ENCODE data around the gene CSNK1A1. TPM values are rescaled to one million over a fixed set of nuclear protein-coding genes. Genes with fewer than 3 reads are reported as not detected.

CSNK1A1 gene
- polyA plus RNA-seq, 2 of the 4 experiments (the other 2 are of a cell fraction) = 123 to 218 TPM

GRCh38 chr5:149474198-149474597 lies 77.0 kb downstream of the CSNK1A1 start:
- Histone ChIP-seq H3K27ac (peak overlapping the region; percentile 36 to 70; a peak in 4 of 6 replicates), H3K4me1 (peaks cover 27% of the 10 kb centered on the region), H3K9me3 (no peaks in the 10 kb centered on the region), H3K4me2 (no peak overlapping the region), H3K4me3 (no peak overlapping the region)
- FAIRE-seq (no peak), DNase-seq (ENCODE audit: low read depth in 1 of 2, low spot score in 1 of 2) (no peak), ATAC-seq (peak; percentile 55 to 57; a peak in 4 of 6 replicates)
- TF ChIP-seq E2F6 (IDR thresholded peaks at IDR 0.05; ENCODE audit: borderline replicate concordance, low read depth) (0 out of 2 replicates have a peak, but pooled peaks have one; percentile 13), GATA3 (IDR thresholded peaks at IDR 0.05; ENCODE audit: borderline replicate concordance) (no peak), FOSL2 (IDR thresholded peaks at IDR 0.05) (no peak), FOSL2 (CRISPR knock-in tag; IDR thresholded peaks at IDR 0.05) (peak; percentile 53; the same call in 1 of the 2 replicates), ATOH8 (CRISPR knock-in tag; IDR thresholded peaks at IDR 0.05; ENCODE audit: low read depth) (no peak), TP53 (CRISPR knock-in tag; IDR thresholded peaks at IDR 0.05) (no peak)
- POLR2A ChIA-PET = no interaction called here
- CTCF ChIA-PET = interaction anchor here (0.6 to 17.8 kb wide), 8 partner anchors 9 to 107 kb away, joined by 3 to 179 read pairs (median 6); partner anchors contain the start of gene CSNK1A1
- WGBS (ENCODE audit: missing lambda C conversion rate) = 68% methylated on average over 3 of the region's 3 CpGs

GRCh38 chr5:149473441-149473840 lies 77.8 kb downstream of the CSNK1A1 start:
- ChIA-PET POLR2A (no interaction called here), CTCF (interaction anchor here (0.6 to 17.8 kb wide), 6 partner anchors 9 to 91 kb away, joined by 3 to 179 read pairs (median 6); partner anchors contain the start of gene CSNK1A1)
- 94% methylated on average over 7 of the region's 7 CpGs for WGBS (ENCODE audit: missing lambda C conversion rate)
- ATAC-seq (no peak), DNase-seq (ENCODE audit: low read depth in 1 of 2, low spot score in 1 of 2) (no peak), FAIRE-seq (no peak)
- Histone ChIP-seq H3K9me3 (no peaks in the 10 kb centered on the region), H3K4me2 (no peak overlapping the region), H3K4me1 (peaks cover 27% of the 10 kb centered on the region), H3K27ac (peak overlapping the region; percentile 45 to 59; a peak in 3 of 6 replicates), H3K4me3 (no peak overlapping the region)
- TF ChIP-seq NR3C1 (IDR thresholded peaks at IDR 0.05) = no peak
- TF ChIP-seq POLR2AphosphoS2 (conservative IDR thresholded peaks at IDR 0.05; ENCODE audit: low read length) = no peak
- TF ChIP-seq KDM5A (IDR thresholded peaks at IDR 0.05) = no peak
- no peak for TF ChIP-seq EHF (CRISPR knock-in tag; IDR thresholded peaks at IDR 0.05)

- no peaks in the 10 kb centered on the region for H3K9me3 ChIP-seq
- peaks cover 27% of the 10 kb centered on the region for H3K4me1 ChIP-seq
- CTCF ChIA-PET = interaction anchor here (1.8 to 17.8 kb wide), 4 partner anchors 10 to 92 kb away, joined by 5 to 179 read pairs (median 10); partner anchors contain the start of gene CSNK1A1
- peak overlapping the region; percentile 79 to 80; a peak in 5 of 6 replicates for H3K27ac ChIP-seq
- no peak for TF ChIP-seq KDM5A (IDR thresholded peaks at IDR 0.05)
- TF ChIP-seq FOSL2 (IDR thresholded peaks at IDR 0.05) = no peak
- no peak for TF ChIP-seq FOSL2 (CRISPR knock-in tag; IDR thresholded peaks at IDR 0.05)
- no peak for TF ChIP-seq E2F6 (IDR thresholded peaks at IDR 0.05; ENCODE audit: borderline replicate concordance, low read depth)
- no peak for TF ChIP-seq ATOH8 (CRISPR knock-in tag; IDR thresholded peaks at IDR 0.05; ENCODE audit: low read depth)
- no peak for TF ChIP-seq CHD4 (IDR thresholded peaks at IDR 0.05; ENCODE audit: borderline replicate concordance)
- TF ChIP-seq ZSCAN20 (CRISPR knock-in tag; IDR thresholded peaks at IDR 0.05) = no peak
- TF ChIP-seq HOXB13 (CRISPR knock-in tag; IDR thresholded peaks at IDR 0.05; ENCODE audit: low read depth) = no peak
- no peak for TF ChIP-seq ZFP36 (IDR thresholded peaks at IDR 0.05; ENCODE audit: borderline replicate concordance, partially characterized antibody)
- TF ChIP-seq REST (IDR thresholded peaks at IDR 0.05) = no peak
- TF ChIP-seq EHMT2 (IDR thresholded peaks at IDR 0.05; ENCODE audit: low read depth) = no peak
- no peak for TF ChIP-seq ESRRA (IDR thresholded peaks at IDR 0.05; ENCODE audit: borderline replicate concordance, low read length)
- TF ChIP-seq MAZ (IDR thresholded peaks at IDR 0.05; ENCODE audit: borderline replicate concordance, low read depth, low read length) = no peak
- TF ChIP-seq HEYL (CRISPR knock-in tag; IDR thresholded peaks at IDR 0.05) = no peak
- TF ChIP-seq FOXS1 (CRISPR knock-in tag; IDR thresholded peaks at IDR 0.05) = no peak
- TF ChIP-seq HMGXB4 (CRISPR knock-in tag; IDR thresholded peaks at IDR 0.05; ENCODE audit: borderline replicate concordance) = no peak
- no peak for TF ChIP-seq ZC3H11A (IDR thresholded peaks at IDR 0.05)
- H3K4me2 ChIP-seq = peak overlapping the region; percentile 68
- POLR2A ChIA-PET = no interaction called here
- 90% methylated on average over 7 of the region's 7 CpGs for WGBS (ENCODE audit: missing lambda C conversion rate)
- FAIRE-seq = no peak
- H3K4me3 ChIP-seq = no peak overlapping the region
- no peak for ATAC-seq
- DNase-seq (ENCODE audit: low read depth in 1 of 2, low spot score in 1 of 2) = no peak
These were observed 78.8 kb downstream of the CSNK1A1 start for GRCh38 chr5:149472399-149472798.

All from A549 (cell line).